Measurements from ENCODE around the gene WASHC2C.
"Not testable (repeated sequence)": the region's sequence is repeated elsewhere in the genome, so short reads cannot be mapped to it uniquely, and the experiment has no call there.

DNA sequence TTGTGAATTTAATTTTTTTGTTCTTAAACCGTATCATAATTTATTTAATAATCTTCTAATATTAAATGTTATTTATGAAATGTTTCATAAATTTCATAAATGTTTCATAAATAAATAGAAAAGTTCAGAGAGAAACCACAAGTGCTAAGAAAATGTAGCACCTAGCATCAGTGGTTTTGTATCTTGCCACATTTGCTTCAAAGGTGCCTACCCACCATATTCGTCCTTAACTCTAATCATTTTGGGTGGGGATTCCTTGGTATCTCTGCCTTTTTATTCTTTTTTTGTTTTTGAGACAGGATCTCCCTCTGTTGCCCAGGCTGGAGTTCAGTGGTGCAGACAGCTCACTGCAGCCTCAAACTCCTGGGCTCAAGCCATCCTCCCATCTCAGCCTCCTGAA, 7.4 kb downstream of the WASHC2C start:
- TF ChIP-seq, protein P1, sequence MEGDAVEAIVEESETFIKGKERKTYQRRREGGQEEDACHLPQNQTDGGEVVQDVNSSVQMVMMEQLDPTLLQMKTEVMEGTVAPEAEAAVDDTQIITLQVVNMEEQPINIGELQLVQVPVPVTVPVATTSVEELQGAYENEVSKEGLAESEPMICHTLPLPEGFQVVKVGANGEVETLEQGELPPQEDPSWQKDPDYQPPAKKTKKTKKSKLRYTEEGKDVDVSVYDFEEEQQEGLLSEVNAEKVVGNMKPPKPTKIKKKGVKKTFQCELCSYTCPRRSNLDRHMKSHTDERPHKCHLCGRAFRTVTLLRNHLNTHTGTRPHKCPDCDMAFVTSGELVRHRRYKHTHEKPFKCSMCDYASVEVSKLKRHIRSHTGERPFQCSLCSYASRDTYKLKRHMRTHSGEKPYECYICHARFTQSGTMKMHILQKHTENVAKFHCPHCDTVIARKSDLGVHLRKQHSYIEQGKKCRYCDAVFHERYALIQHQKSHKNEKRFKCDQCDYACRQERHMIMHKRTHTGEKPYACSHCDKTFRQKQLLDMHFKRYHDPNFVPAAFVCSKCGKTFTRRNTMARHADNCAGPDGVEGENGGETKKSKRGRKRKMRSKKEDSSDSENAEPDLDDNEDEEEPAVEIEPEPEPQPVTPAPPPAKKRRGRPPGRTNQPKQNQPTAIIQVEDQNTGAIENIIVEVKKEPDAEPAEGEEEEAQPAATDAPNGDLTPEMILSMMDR (IDR thresholded peaks at IDR 0.05) = not testable (repeated sequence)
- TF ChIP-seq POLR2A, POLR2AphosphoS5 (IDR thresholded peaks at IDR 0.05): not testable (repeated sequence)

Measured in stomach (tissue), 4 donors.